CD4-positive, alpha-beta memory T cell (primary cell): ENCODE measurements around the gene CTDSPL. TPM values are rescaled to one million over a fixed set of nuclear protein-coding genes. Genes with fewer than 3 reads are reported as not detected.
"Not testable (repeated sequence)": the region's sequence is repeated elsewhere in the genome, so short reads cannot be mapped to it uniquely, and the experiment has no call there.

Experiments used
- CTCF ChIA-PET: fragments of 350-600 bp; sonication (Branson Sonifier 250); formaldehyde crosslinking; loops from one replicate; lab custom pipeline; 2021; ENCODE audit warnings: inconsistent platforms; ENCODE audit not compliant: partially characterized antibody; lab: Charles Lee
- POLR2A ChIA-PET: fragments of 350-600 bp; sonication (Branson Sonifier 250); formaldehyde crosslinking; loops from one replicate; lab custom pipeline; 2021; ENCODE audit not compliant: partially characterized antibody; lab: Charles Lee
- DNase-seq, 5 donors: peaks; one replicate each; pipeline versions ENCODE4 v3.0.0 to v3.0.0-alpha.2; 2020 to 2022; ENCODE audit warnings: mixed read lengths in 1 of 5
- H3K27ac ChIP-seq: one replicate; pipeline ENCODE4 v1.7.0; 2013; ENCODE audit warnings: low read depth, low read length
- H3K27me3 ChIP-seq: 2 replicates; pipeline ENCODE4 v1.7.0; 2013; ENCODE audit warnings: mild to moderate bottlenecking, low read length, moderate library complexity; ENCODE audit not compliant: insufficient read depth
- H3K36me3 ChIP-seq: 2 replicates; pipeline ENCODE4 v1.7.0; 2013; ENCODE audit warnings: mild to moderate bottlenecking, low read length, moderate library complexity; ENCODE audit not compliant: insufficient read depth
- H3K4me1 ChIP-seq: 2 replicates; pipeline ENCODE4 v1.7.0; 2013; ENCODE audit warnings: mild to moderate bottlenecking, low read length, moderate library complexity; ENCODE audit not compliant: insufficient read depth
- H3K4me3 ChIP-seq, 2 donors: one replicate each; pipeline ENCODE4 v1.7.0; 2013; ENCODE audit warnings: low read length in 2 of 2, mild to moderate bottlenecking in 1 of 2
- H3K9me3 ChIP-seq, 2 donors: one replicate each; pipeline ENCODE4 v1.7.0; 2013; ENCODE audit warnings: low read length in 2 of 2, control low read depth in 1 of 2; ENCODE audit not compliant: control insufficient read depth in 1 of 2
- H3K27ac Mint-ChIP-seq, 7 donors: one replicate each; pipeline ENCODE4 v1.8.0; 2020 to 2021; ENCODE audit warnings: mixed read lengths in 7 of 7, mild to moderate bottlenecking in 6 of 7, inconsistent platforms in 3 of 7, moderate library complexity in 3 of 7
- H3K27me3 Mint-ChIP-seq, 2 donors: one replicate each; pipeline ENCODE4 v1.8.0; 2020 to 2021; ENCODE audit warnings: mixed read lengths in 2 of 2
- H3K36me3 Mint-ChIP-seq, 2 donors: one replicate each; pipeline ENCODE4 v1.8.0; 2020 to 2021; ENCODE audit warnings: mixed read lengths in 2 of 2, inconsistent platforms in 1 of 2, mild to moderate bottlenecking in 1 of 2
- H3K4me1 Mint-ChIP-seq, 4 donors: one replicate each; pipeline ENCODE4 v1.8.0; 2020 to 2021; ENCODE audit warnings: mixed read lengths in 4 of 4, mild to moderate bottlenecking in 1 of 4
- H3K4me3 Mint-ChIP-seq, 8 donors: one replicate each; pipeline ENCODE4 v1.8.0; 2020 to 2021; ENCODE audit warnings: mixed read lengths in 8 of 8, mild to moderate bottlenecking in 7 of 8, moderate library complexity in 6 of 8, inconsistent platforms in 3 of 8
- H3K9me3 Mint-ChIP-seq, 8 donors: one replicate each; pipeline ENCODE4 v1.8.0; 2020 to 2021; ENCODE audit warnings: mixed read lengths in 8 of 8, mild to moderate bottlenecking in 5 of 8, inconsistent platforms in 3 of 8, moderate library complexity in 1 of 8
- intact Hi-C: fragments of 100-400 bp; cut with micrococcal nuclease; formaldehyde crosslinking; loops from one replicate; pipeline ENCODE4 v1.15.1; 2023
- polyA plus RNA-seq, 2 donors: library from polyadenylated mRNA; unstranded; fragments of 300-500 nt; fragmentation: Illumina TruSeq; gene quantifications; one replicate each; pipeline ENCODE4 v1.2.3, GENCODE V29; 2021
- total RNA-seq, 2 experiments: library from RNA; stranded (reverse); gene quantifications; one replicate each; pipeline ENCODE4 v1.2.3, GENCODE V29; 2021

CTDSPL gene
- total and polyA plus RNA-seq, 4 experiments from 2014 or later: 0.08 to 0.73 (median 0.61) TPM; not detected in 1

DNA sequence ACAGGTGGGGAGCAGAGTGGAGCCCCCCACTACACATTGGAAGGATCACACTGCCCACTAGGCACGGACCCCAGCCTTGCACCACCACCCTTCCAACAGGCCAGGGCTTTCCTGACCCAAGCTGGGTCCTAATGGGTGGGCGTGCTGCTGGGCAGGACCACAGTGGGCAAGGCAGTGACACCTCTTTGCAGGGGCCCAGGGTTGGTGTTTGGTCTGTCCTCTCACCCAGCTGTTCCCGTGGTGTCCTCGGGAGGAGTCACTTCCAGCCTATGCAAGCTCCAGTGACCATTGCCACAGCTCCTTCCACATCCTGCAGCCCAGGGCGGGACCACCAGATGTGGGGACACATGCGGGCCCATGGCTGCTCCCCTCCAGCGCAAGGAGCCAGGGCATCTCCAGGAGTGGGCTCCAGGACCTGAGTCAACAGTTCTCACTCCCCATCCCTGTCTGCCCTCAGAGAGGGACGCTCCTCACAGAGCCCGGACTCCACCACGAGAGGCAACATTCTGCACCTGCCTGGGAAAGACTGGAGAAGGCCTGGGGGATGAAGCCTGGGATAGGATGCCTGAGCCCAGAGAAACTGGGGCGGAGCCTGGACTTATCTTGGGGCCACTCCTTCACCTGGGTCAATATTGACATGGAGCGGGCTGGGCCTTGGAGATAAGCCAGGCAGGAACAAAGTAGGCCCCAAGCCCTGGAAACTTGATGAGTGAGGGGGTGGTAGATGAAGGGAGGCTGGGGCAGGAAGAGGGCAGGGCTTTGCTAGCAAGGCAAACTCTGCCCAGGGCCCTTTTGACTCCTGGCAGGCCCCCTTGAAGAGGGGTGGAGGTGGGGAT, 125.0 kb downstream of the CTDSPL start:
- intact Hi-C loops: no loop called here
- Mint-ChIP-seq H3K4me3 (no peak overlapping the region), H3K9me3 (no peaks in the 10 kb centered on the region), H3K36me3 (no peaks in the 10 kb centered on the region), H3K4me1 (peaks cover 0 to 13% (median 8%) of the 10 kb centered on the region in 4 donors), H3K27me3 (no peaks in the 10 kb centered on the region), H3K27ac (no peak overlapping the region)
- Histone ChIP-seq H3K27ac (no peak overlapping the region), H3K9me3 (no peaks in the 10 kb centered on the region), H3K4me3 (no peak overlapping the region), H3K36me3 (no peaks in the 10 kb centered on the region), H3K27me3 (no peaks in the 10 kb centered on the region), H3K4me1 (peaks cover 4% of the 10 kb centered on the region)
- ChIA-PET CTCF (interaction anchor here (1.0 to 5.7 kb wide), 4 partner anchors 10 to 13 kb away, joined by 4 to 35 read pairs (median 6); no protein-coding TSS in a partner anchor), POLR2A (no interaction called here)
- DNase-seq: peak in 1 of 5 donors; percentile 29

- Mint-ChIP-seq H3K4me1 (peaks cover 0 to 13% (median 8%) of the 10 kb centered on the region in 4 donors), H3K4me3 (no peak overlapping the region), H3K27me3 (no peaks in the 10 kb centered on the region), H3K27ac (no peak overlapping the region), H3K36me3 (no peaks in the 10 kb centered on the region), H3K9me3 (no peaks in the 10 kb centered on the region)
- CTCF ChIA-PET: interaction anchor here (1.0 kb wide), 2 partner anchors 10 to 13 kb away, joined by 4 to 6 read pairs; no protein-coding TSS in a partner anchor
- no peaks in the 10 kb centered on the region for H3K9me3 ChIP-seq
- intact Hi-C loops: no loop called here
- DNase-seq: no peak
- no peaks in the 10 kb centered on the region for H3K36me3 ChIP-seq
- POLR2A ChIA-PET: no interaction called here
- no peaks in the 10 kb centered on the region for H3K27me3 ChIP-seq
- peaks cover 4% of the 10 kb centered on the region for H3K4me1 ChIP-seq
- H3K27ac ChIP-seq: no peak overlapping the region
- no peak overlapping the region for H3K4me3 ChIP-seq
These were observed 125.6 kb downstream of the CTDSPL start for GRCh38 chr3:37987315-37987697.

DNA sequence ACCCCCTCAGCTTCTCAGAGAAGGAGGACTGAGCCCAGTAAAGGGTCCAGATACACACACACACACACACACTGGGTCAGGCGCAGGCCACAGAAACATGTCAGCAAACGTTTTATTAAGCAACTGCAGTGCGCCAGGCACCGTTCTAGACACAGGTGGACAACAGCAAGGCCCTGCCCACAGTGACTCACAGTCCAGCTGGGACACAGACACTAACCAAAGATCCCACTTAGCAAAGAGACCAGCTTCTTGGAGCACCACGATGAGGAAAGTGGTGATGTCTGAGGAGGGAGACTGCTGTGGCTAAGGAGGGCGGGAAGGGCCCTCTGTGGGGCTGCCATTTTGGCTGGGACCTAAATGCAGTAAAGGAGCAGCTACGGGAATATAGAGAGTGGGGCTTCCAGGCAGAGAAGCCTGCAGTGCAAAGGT, 126.1 kb downstream of the CTDSPL start:
- peak overlapping the region in 2 of 8 donors; percentile 5 to 29 for H3K4me3 Mint-ChIP-seq
- H3K4me1 Mint-ChIP-seq: peaks cover 0 to 16% (median 9%) of the 10 kb centered on the region in 4 donors
- H3K9me3 ChIP-seq: no peaks in the 10 kb centered on the region
- ChIA-PET POLR2A (no interaction called here), CTCF (interaction anchor here (1.0 kb wide), 2 partner anchors 9 to 13 kb away, joined by 4 to 6 read pairs; no protein-coding TSS in a partner anchor)
- H3K4me1 ChIP-seq: peaks cover 4% of the 10 kb centered on the region
- no peaks in the 10 kb centered on the region for H3K27me3 ChIP-seq
- no peaks in the 10 kb centered on the region for H3K36me3 ChIP-seq
- no peak overlapping the region for H3K4me3 ChIP-seq
- no peaks in the 10 kb centered on the region for H3K36me3 Mint-ChIP-seq
- peak overlapping the region in 2 of 7 donors; percentile 50 to 53 for H3K27ac Mint-ChIP-seq
- no peak for DNase-seq
- intact Hi-C loops: no loop called here
- H3K9me3 Mint-ChIP-seq: no peaks in the 10 kb centered on the region
- no peaks in the 10 kb centered on the region for H3K27me3 Mint-ChIP-seq
- no peak overlapping the region for H3K27ac ChIP-seq

DNA sequence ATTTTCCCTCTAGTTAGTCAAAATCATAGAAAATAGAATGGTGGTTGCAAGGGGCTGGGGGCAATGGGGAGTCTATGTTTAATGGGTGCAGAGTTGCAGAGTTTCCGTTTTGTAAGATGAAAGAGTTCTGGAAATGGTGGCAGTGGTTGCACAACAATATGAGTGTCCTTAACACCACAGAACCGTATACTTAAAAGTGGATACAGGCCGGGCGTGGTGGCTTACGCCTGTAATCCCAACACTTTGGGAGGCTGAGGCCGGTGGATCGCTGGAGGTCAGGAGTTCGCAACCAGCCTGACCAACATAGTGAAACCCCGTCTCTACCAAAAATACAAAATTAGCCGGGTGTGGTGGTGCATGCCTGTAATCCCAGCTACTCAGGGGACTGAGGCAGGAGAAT, 126.7 kb downstream of the CTDSPL start:
- DNase-seq, H3K4me3 ChIP-seq, H3K27ac ChIP-seq, H3K27me3 ChIP-seq, CTCF ChIA-PET, H3K9me3 Mint-ChIP-seq, H3K27me3 Mint-ChIP-seq, H3K36me3 Mint-ChIP-seq, POLR2A ChIA-PET, H3K36me3 ChIP-seq, H3K9me3 ChIP-seq, intact Hi-C loops, H3K4me1 ChIP-seq: not testable (repeated sequence)
- Mint-ChIP-seq H3K27ac (peak overlapping the region in 1 of 7 donors; percentile 50), H3K4me3 (peak overlapping the region in 3 of 8 donors; percentile 1 to 29 (median 5)), H3K4me1 (peaks cover 4 to 22% (median 14%) of the 10 kb centered on the region in 4 donors)

DNA sequence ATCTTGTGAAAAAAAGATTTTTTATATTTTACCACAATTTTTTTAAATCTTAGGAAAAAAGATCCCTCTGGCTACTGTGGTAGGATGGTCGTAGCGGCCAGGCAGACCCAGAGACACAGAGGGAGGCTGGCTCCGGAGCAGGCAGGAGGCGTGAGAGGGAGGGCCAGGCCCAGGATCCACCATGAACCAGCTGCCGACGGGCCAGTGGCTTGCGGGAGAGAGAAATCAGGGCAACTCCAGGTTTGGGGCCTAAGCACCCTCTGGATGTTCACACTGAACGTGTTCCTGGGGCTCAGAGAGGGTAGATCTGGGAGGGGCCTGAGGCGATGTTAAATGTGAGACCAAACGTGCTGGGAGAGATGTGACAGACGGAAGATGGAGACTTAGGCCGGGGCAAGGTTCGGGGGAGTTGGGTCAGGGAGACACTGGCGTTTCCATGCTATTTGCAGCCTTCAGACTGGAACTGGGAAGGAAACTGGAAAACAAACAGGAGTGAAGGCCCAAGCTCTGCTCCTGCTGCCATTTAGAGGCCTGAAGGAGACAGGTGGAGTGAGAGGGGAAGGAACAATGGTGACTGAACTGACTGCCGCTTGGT, 127.3 kb downstream of the CTDSPL start:
- Histone ChIP-seq H3K4me3 (no peak overlapping the region), H3K36me3 (no peaks in the 10 kb centered on the region), H3K4me1 (peaks cover 12% of the 10 kb centered on the region), H3K27ac (no peak overlapping the region), H3K9me3 (no peaks in the 10 kb centered on the region), H3K27me3 (no peaks in the 10 kb centered on the region)
- Mint-ChIP-seq H3K4me3 (no peak overlapping the region), H3K9me3 (no peaks in the 10 kb centered on the region), H3K27me3 (no peaks in the 10 kb centered on the region), H3K4me1 (peaks cover 10 to 28% (median 20%) of the 10 kb centered on the region in 4 donors), H3K36me3 (peaks cover 0 to 2% of the 10 kb centered on the region in 2 donors), H3K27ac (peak overlapping the region in 2 of 7 donors; percentile 10 to 34)
- intact Hi-C loops: no loop called here
- ChIA-PET CTCF (no interaction called here), POLR2A (no interaction called here)
- no peak for DNase-seq

DNA sequence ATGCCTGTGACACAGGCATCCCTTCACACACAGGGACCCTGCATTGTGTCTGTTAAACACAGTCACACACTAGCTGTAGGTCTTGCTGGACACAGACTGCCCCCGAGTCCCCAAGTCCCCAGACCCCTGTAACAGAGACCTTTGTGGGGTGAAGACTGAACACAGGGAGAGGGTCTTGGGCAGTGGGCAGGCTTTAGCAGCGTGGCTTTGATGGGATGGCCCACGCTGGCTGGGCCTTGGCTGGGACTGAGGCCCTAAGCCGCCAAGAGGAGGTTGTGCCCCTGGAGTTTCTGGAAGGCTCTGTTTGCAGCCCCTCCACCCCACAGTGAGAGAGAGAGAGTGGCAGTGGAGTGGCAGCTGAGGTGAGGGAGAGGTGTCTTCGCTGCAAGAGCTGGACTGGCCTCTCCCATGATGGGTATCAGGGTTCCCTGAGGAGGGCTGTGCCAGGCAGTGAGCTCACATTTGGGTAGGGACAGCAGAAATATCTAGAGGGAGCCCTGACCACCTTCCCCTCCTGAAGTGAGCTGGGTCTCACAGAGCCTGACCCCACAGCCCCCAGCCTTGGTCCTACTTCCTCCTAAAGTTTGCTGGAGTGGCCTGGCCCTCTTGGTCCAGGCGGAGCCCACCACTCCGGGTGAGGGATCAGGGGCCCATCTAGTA, 128.3 kb downstream of the CTDSPL start:
- POLR2A ChIA-PET: no interaction called here
- Histone ChIP-seq H3K9me3 (no peaks in the 10 kb centered on the region), H3K27ac (no peak overlapping the region), H3K4me1 (peaks cover 19% of the 10 kb centered on the region), H3K27me3 (no peaks in the 10 kb centered on the region), H3K4me3 (no peak overlapping the region), H3K36me3 (no peaks in the 10 kb centered on the region)
- peaks cover 0 to 7% of the 10 kb centered on the region in 2 donors for H3K36me3 Mint-ChIP-seq
- H3K27me3 Mint-ChIP-seq: no peaks in the 10 kb centered on the region
- H3K4me1 Mint-ChIP-seq: peaks cover 18 to 38% (median 28%) of the 10 kb centered on the region in 4 donors
- H3K4me3 Mint-ChIP-seq: no peak overlapping the region
- no peaks in the 10 kb centered on the region for H3K9me3 Mint-ChIP-seq
- H3K27ac Mint-ChIP-seq: no peak overlapping the region
- CTCF ChIA-PET: no interaction called here
- DNase-seq: no peak
- intact Hi-C loops: no loop called here

GRCh38 chr3:37990527-37990926, 128.8 kb downstream of the CTDSPL start, which contains the start of gene VILL:
TSS of gene VILL (plus strand) at chr3:37990786. CDS start at chr3:37993673, 2,887 bp downstream.
- no peak for DNase-seq
- Mint-ChIP-seq H3K27me3 (no peaks in the 10 kb centered on the region), H3K4me3 (peak within 1 kb of the TSS in 1 of 8 donors; percentile 12)

More at GRCh38 chr3:37990527-37990926, 128.8 kb downstream of the CTDSPL start, which contains the start of gene VILL:
- H3K27me3 ChIP-seq: no peaks in the 10 kb centered on the region
- Mint-ChIP-seq H3K36me3 (peaks cover 1 to 12% of the 10 kb centered on the region in 2 donors), H3K9me3 (no peaks in the 10 kb centered on the region), H3K27ac (peak within 1 kb of the TSS in 2 of 7 donors; percentile 37 to 80), H3K4me1 (peaks cover 23 to 43% (median 34%) of the 10 kb centered on the region in 4 donors)
- intact Hi-C loops: no loop called here
- H3K27ac ChIP-seq: no peak within 1 kb of the TSS
- ChIA-PET CTCF (no interaction called here), POLR2A (no interaction called here)
- no peaks in the 10 kb centered on the region for H3K9me3 ChIP-seq
- H3K36me3 ChIP-seq: no peaks in the 10 kb centered on the region
- H3K4me1 ChIP-seq: peaks cover 25% of the 10 kb centered on the region
- no peak within 1 kb of the TSS for H3K4me3 ChIP-seq
